Neural progenitor cell (in vitro differentiated cells): ENCODE data around the gene BSND.

Source experiments
- CTCF ChIP-seq: fragments of 200-600 bp; sonication (generic); IDR thresholded peaks from 2 replicates; pipeline ENCODE4 v1.5.1; 2017; ENCODE audit warnings: antibody characterized with exemption, mild to moderate bottlenecking
- EZH2 ChIP-seq: fragments of 200-600 bp; sonication (generic); IDR thresholded peaks from 2 replicates; pipeline ENCODE4 v1.6.1; 2017; ENCODE audit warnings: antibody characterized with exemption, mild to moderate bottlenecking, moderate library complexity
- EZH2phosphoT487 ChIP-seq: fragments of 200-600 bp; sonication (generic); IDR thresholded peaks from 2 replicates; pipeline ENCODE4 v1.6.1; 2017; ENCODE audit warnings: antibody characterized with exemption

GRCh38 chr1:55000110-55001085, 1.7 kb downstream of the BSND start:
- no peak for TF ChIP-seq CTCF
- no peak for TF ChIP-seq EZH2phosphoT487
- TF ChIP-seq EZH2: no peak
